Tibial nerve (tissue), 3 donors: ENCODE measurements around the gene DIP2B.

ENCODE experiments used
- POLR2A ChIP-seq, 2 donors: fragments of 450-650 bp; IDR thresholded peaks; one replicate each; pipeline ENCODE4 v1.6.1; 2017; ENCODE audit warnings: antibody characterized with exemption in 2 of 2, mild to moderate bottlenecking in 2 of 2, moderate library complexity in 2 of 2
- TF ChIP-seq, protein P1 (sequence below), 5 experiments: fragments of 200-600 bp in 3 of 5; fragments of 450-650 bp in 2 of 5; sonication (generic) in 3 of 5; IDR thresholded peaks; one replicate each; pipeline ENCODE4 v1.5.1; 2016 to 2019; ENCODE audit warnings: antibody characterized with exemption in 5 of 5, mild to moderate bottlenecking in 3 of 5, moderate library complexity in 2 of 5

DNA sequence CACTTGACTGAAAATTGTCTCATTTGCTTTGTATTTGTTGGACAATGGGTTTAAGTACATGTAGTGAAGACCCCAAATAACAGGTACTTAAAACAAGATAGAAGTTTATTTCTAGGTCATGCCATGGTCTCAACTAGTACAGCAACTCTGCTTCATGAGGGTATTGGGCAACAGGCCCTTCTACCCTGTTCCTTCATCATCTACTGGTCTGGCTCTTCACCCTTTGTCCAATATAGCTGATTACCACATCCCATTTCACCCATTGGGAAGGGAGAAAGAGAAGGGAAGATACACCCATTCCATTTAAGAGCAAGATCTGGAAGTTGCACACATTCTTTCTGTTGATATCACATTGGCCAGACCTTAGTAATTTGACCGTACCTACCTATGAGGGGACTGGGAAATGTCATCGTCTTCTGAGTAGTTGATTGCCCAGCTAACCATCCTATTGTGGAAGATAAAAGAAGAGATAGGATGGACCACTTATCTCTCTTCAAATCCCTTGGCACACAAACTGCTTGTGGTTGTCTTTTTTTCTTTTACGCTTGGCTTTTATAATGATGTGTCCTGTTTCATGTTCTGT lies 104.6 kb downstream of the DIP2B start:
- TF ChIP-seq, protein P1, sequence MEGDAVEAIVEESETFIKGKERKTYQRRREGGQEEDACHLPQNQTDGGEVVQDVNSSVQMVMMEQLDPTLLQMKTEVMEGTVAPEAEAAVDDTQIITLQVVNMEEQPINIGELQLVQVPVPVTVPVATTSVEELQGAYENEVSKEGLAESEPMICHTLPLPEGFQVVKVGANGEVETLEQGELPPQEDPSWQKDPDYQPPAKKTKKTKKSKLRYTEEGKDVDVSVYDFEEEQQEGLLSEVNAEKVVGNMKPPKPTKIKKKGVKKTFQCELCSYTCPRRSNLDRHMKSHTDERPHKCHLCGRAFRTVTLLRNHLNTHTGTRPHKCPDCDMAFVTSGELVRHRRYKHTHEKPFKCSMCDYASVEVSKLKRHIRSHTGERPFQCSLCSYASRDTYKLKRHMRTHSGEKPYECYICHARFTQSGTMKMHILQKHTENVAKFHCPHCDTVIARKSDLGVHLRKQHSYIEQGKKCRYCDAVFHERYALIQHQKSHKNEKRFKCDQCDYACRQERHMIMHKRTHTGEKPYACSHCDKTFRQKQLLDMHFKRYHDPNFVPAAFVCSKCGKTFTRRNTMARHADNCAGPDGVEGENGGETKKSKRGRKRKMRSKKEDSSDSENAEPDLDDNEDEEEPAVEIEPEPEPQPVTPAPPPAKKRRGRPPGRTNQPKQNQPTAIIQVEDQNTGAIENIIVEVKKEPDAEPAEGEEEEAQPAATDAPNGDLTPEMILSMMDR (IDR thresholded peaks at IDR 0.05), result no peak
- no peak for TF ChIP-seq POLR2A (IDR thresholded peaks at IDR 0.05)
